ENCODE measurements around the gene SMYD4.
"Not testable (repeated sequence)": the region's sequence is repeated elsewhere in the genome, so short reads cannot be mapped to it uniquely, and the experiment has no call there.

SMYD4 gene

GRCh38 chr17:1829592-1830257 lies at the start of gene SMYD4, which contains the start of gene RPA1:
SMYD4 (minus strand) TSS chr17:1829902; CDS start chr17:1827994, 1,908 bp downstream.
RPA1 (plus strand) TSS chr17:1830005; CDS start chr17:1830094, 89 bp downstream.
- peak; percentile 92 for DNase-seq

GRCh38 chr17:1878419-1879121 lies 48.9 kb upstream of the SMYD4 start:
- peak; percentile 15 for DNase-seq
- ATAC-seq, result no peak

More at GRCh38 chr17:1829592-1830257, at the start of gene SMYD4, which contains the start of gene RPA1:
- peak; percentile 99 for ATAC-seq

- DNase-seq (no peak), ATAC-seq (no peak)
Measured at GRCh38 chr17:1875597-1875996, 45.9 kb upstream of the SMYD4 start.

DNA sequence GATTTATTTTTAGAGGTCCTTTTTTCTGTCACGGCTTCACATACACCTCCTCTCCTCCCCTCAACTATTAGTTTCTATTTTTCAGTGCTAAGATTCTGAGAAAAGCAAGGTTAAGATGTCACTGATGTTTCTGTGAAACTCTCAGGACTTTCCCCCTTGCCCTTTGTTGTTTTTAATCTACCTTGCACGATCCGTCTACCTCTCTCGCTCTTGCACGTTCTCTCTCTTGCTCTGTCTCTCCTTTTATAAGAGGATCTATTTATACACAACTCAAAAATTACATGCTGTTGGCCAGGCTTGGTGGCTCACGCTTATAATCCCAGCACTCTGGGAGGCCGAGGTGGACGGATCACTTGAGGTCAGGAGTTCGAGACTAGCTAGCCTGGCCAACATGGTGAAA lies 43.7 kb upstream of the SMYD4 start:
- DNase-seq (no peak), ATAC-seq (peak; percentile 58)

- peak; percentile 38 for ATAC-seq
Measured at GRCh38 chr17:1872976-1873375, 43.3 kb upstream of the SMYD4 start.

DNA sequence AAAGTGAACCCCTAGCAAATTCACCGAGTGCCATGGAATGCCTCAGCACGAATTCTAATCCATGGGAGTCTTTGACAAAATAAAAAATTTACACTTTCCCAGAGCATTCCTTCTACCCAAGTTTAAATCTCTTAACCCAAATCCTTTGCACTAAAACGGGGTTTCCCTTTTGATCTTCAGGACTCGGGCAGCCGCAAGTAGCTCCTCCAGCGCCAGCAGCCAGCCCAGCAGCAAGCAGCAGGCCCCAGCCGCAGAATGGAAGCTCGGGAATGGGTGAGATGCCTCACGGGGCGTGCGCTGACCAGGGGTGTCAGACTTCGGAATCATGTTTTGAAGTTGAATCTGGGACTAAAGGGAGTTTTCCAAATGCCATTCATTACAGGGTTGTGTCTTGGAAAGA lies 42.6 kb upstream of the SMYD4 start:
- no peak for ATAC-seq
- no peak for DNase-seq

More at GRCh38 chr17:1872976-1873375, 43.3 kb upstream of the SMYD4 start:
- no peak for DNase-seq

DNA sequence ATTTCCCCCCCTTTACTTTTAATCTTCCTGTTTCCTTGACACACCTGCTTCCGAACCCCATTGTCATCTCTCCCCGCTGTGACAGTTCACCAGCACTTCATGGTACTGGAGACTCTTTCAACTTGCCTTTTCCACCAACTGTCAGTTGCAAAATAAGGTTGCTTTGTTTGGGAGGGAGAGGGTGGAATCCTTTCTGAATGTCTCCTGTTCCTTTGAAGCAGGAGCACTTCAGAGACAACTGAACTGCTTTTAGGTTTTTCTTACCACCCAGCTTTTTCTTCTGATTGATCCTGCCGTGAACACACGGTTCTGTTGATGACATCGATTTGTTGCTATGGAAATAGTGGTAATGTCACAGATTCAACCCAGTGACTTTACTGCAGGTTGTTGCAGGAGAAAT lies 42.1 kb upstream of the SMYD4 start:
- no peak for DNase-seq
- peak; percentile 26 for ATAC-seq

GRCh38 chr17:1870592-1870991 lies 40.9 kb upstream of the SMYD4 start:
- DNase-seq (no peak), ATAC-seq (peak; percentile 75)

DNA sequence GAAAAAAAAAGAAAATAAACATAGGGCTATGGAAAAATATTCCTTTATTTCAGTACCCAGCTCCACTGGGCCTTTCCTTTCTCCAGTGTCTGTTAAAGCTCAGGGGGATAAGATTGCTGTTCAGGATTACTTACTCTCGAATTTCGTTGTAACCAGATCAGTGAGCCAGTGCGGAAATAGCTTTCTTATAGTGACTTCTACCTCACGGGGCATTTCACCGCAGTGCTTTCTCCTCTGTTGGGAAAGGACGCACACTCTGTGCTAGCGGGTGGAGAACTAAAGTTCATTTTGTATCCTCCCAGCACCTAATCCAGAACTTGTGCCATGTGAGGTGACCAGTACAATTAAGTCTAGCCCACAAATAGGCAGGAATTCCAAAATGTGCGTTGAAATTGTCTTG lies 38.4 kb upstream of the SMYD4 start:
- DNase-seq (no peak), ATAC-seq (no peak)

DNA sequence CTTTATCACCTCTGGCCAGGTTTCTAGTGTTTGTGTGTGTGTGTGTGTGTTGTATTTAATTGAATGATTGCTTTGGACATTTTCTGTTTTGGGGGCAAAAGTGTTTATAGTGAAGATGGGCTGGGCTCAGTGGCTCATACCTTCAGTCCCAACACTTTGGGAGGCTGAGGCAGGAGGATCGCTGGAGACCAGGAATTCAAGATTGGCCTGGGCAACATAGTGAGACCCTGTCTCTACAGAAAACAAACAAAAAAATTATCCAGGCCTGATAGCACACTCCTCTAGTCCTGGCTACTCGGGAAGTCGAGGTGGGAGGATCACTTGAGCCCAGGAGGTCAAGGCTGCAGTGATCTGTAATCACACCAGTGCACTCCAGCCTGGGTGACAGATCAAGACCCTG lies 37.6 kb upstream of the SMYD4 start:
- ATAC-seq (no peak), DNase-seq (no peak)

DNA sequence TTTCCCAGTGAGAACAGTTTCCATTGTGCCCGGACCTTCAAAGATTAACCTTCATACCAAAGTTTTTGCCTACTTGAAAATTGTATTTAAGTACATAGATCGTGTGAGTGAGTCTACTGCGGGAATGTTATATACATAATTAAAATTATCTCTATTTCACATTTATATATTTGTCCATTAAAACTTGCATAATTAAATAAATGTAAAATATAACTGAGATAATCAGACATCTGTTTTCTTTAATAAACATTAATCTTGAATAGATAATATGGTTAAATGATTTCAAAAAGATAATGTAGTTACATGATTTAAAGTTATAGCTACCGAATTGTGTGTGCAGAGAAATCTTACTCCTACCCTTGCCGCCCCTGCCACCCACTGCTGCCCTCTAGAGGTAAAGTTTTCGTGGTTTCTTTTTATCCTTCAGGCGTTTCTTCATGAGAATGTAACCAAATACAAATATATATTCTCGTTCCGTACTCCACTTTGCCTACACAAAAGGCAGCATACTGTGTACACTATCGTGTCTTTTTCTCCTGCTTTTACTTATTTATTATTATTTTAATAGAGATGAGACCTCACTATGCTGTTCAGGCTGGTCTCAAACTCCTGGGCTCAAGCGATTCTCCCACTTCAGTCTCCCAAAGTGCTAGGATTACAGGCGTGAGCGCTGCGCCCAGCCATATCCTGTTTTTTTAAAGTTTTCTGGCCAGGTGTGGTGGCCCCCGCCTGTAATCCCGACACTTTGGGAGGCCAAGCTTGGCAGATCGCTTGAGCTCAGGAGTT lies 35.7 kb upstream of the SMYD4 start:
- DNase-seq, result peak; percentile 46
- peak; percentile 49 for ATAC-seq

GRCh38 chr17:1861391-1862010 lies 31.8 kb upstream of the SMYD4 start:
- no peak for DNase-seq

GRCh38 chr17:1860978-1861377 lies 31.3 kb upstream of the SMYD4 start:
- no peak for ATAC-seq
- DNase-seq, result no peak

More at GRCh38 chr17:1861391-1862010, 31.8 kb upstream of the SMYD4 start:
- no peak for ATAC-seq

GRCh38 chr17:1856462-1856861 lies 26.8 kb upstream of the SMYD4 start:
- DNase-seq, result not testable (repeated sequence)

GRCh38 chr17:1853698-1854097 lies 24.0 kb upstream of the SMYD4 start:
- no peak for DNase-seq
- no peak for ATAC-seq

More at GRCh38 chr17:1856462-1856861, 26.8 kb upstream of the SMYD4 start:
- ATAC-seq, result not testable (repeated sequence)

- no peak for DNase-seq
- no peak for ATAC-seq
Measured at GRCh38 chr17:1852327-1852726, 22.6 kb upstream of the SMYD4 start.

GRCh38 chr17:1847191-1847590 lies 17.5 kb upstream of the SMYD4 start:
- DNase-seq (no peak), ATAC-seq (no peak)

DNA sequence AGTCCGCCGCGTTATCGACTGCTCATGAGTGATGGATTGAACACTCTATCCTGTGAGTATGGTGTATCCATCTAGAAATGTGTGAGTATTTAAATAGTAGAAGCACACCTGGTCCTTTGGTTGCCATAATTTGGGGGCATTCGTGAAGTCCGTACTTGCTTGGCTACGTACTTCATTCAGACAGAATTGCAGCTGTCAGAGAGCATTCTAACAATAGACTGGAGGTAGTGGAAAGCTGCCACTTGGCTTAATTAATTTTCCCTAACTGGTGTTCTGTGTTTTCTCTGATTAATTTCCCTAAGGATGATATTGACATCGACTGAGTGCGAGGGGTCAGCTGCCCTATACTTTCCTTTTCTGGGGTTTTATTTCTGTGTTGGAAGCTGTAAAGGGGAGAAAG lies 14.2 kb upstream of the SMYD4 start:
- no peak for ATAC-seq
- no peak for DNase-seq

- ATAC-seq (no peak), DNase-seq (no peak)
Measured at GRCh38 chr17:1839516-1839915, 9.8 kb upstream of the SMYD4 start.

GRCh38 chr17:1834380-1835149 lies 4.9 kb upstream of the SMYD4 start:
- peak; percentile 25 for DNase-seq
- ATAC-seq, result peak; percentile 57

GRCh38 chr17:1830288-1830687 lies 586 bp upstream of the SMYD4 start:
- ATAC-seq (peak; percentile 14), DNase-seq (peak; percentile 15)
